Dermis microvascular lymphatic vessel endothelial cell (primary cell): ENCODE results near the gene AEBP1. TPM values are rescaled to one million over a fixed set of nuclear protein-coding genes. Genes with fewer than 3 reads are reported as not detected.
"Not testable (repeated sequence)": the region's sequence is repeated elsewhere in the genome, so short reads cannot be mapped to it uniquely, and the experiment has no call there.

ENCODE experiments used
- DNase-seq, 2 donors: peaks; one replicate each; pipeline versions ENCODE4 v3.0.0 to v3.0.0-alpha.2; 2010; ENCODE audit warnings: low read depth in 2 of 2
- total RNA-seq: library from RNA; depleted of rRNA; stranded (reverse); fragments of >200 nt; gene quantifications from 2 replicates; pipeline ENCODE4 v1.2.1, GENCODE V29; 2014

Gene AEBP1
- total RNA-seq, 1 donor from 2014 or later, result 9.1 TPM

DNA sequence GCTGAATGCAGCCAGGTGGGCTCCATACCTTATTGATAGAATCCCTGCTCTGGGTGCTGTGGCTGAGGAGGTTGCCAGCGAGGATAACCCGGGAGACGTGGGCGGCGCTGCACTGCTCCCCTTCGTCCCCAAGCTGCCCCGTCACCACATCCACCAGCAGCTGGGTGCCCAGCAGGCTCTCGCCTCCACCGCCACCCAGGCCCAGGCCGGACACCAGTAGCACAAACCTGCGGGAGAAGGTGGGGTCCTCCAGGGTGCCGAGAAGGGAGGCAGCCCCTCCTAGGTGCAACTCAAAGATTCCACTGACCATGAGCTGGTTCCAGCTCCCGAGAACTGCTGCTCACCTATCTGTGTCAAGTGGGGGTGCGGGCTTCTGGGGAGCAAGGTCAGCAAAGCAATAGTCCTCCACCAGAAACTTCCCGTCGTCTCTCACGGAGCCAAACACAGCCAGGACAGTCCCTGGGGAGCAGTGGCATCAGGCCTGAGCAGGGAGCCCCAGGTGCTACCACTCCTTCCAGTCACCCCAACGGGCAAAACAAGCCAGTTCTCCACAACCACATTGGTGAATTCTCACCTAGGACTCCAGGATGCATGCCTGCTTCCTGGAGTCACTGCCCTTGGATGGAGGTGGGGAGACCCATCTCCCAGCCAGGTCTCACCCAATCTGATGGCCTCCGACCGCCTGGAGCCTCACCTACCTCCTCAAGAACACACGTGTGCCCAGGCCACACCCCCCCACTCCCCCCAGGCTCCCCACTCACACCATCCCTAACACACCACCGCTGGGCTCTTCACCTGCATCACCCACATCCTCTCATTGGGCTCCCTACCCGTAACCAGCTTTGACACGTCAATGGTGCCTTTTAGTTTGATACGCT, 12.9 kb downstream of the AEBP1 start:
- no peak for DNase-seq

GRCh38 chr7:44117801-44118429, 13.8 kb downstream of the AEBP1 start:
- DNase-seq, result no peak

- no peak for DNase-seq
Measured at GRCh38 chr7:44119829-44120380, 15.8 kb downstream of the AEBP1 start.

GRCh38 chr7:44120395-44120794, 16.2 kb downstream of the AEBP1 start:
- no peak for DNase-seq

GRCh38 chr7:44121761-44122420, 17.7 kb downstream of the AEBP1 start:
- no peak for DNase-seq

GRCh38 chr7:44122529-44122928, 18.4 kb downstream of the AEBP1 start:
- DNase-seq, result no peak

DNA sequence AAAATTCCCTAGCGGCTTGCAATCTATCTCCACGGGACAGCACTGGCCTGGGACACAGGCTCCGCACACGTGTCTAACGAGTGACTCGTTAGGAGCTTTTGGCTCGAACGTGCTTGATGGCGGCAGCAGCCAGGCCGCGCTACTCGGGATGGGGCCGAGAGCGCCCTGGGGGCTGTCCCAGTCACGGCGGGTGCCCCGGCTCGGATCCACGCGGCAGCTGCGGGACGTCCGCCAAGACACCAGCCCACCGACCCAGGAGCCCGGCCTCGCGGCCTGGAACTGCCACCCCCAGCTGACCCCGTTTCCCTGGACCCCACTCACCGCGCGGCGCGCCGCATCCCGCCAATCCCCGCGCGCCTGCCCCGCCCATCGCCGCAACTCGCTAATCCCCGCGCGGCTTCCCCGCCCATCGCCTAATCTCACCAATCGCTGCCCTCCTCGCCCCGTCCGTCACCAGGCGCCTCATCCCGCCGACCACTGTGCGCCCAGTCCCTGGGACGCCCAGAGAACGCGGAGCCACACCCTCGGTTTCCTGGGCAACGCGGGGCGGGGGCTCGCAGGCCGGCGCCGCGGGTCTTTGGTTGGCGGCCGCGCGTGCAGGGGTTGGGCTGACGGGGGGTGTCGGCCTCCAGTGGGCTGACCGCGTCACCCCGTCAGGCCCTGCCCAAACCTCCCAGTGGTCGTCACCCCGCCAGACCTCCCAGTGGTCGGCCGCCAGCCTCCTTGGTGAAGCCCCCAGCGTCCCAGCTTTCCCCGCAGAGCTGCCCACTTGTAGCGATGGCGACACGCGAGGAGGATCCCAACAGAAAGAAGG, 19.3 kb downstream of the AEBP1 start, which contains the start of gene POLD2:
POLD2 (minus strand) TSS at position 359 of the 814 bp plus-strand sequence. CDS start 1,495 bp downstream, outside the sequence.
- DNase-seq, result peak; percentile 88 to 98

DNA sequence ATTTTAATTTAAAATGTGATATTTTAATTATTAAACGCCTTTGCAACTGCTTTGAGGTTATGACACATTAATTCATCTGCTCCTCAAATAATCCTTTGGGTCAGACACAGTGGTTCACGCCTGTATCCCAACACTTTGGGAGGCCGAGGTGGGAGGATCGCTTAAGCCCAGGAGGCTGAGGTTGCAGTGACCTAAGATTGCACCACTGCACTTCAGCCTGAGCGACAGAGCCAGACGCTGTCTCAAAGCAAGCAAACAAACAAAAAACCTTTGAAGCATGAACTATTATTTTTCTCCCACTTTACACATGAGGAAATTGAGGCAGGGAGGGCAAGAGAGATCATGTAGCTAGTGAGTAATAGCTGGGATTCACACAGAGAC, 20.7 kb downstream of the AEBP1 start:
- DNase-seq, result no peak

DNA sequence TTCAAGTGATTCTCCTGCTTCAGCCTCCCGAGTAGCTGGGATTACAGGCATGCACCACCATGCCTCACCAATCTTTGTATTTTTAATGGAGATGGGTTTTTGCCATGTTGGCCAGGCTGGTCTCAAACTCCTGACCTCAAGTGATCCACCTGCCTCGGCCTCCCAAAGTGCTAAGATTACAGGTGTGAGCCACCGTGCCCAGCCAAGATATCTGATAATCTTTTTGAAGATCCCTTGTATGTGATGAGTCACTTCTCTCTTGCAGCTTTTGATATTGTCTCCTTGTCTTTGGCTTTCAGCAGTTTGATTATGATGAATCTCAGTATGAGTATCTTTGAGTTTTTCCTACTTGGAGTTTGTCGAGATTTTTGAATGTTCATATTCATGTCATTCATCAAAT, 22.4 kb downstream of the AEBP1 start:
- not testable (repeated sequence) for DNase-seq

DNA sequence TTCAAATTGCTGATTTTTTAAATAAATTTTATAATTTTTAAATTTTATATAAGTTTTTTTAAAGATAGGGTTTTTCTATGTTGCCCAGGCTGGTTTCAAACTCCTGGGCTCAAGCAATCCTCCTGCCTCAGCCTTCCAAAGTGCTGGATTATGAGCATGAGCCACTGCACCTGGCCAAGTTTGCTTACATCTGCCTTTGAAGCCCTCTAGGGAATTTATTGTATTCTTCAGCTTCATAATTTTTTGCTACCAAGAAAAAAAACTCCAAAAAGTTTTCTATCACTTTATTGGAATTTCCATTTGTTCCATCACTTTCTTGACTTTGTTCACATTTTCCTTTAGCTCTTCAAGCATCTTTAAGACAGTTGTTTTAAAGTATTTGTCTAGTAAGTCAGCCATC, 23.0 kb downstream of the AEBP1 start:
- DNase-seq, result no peak

- no peak for DNase-seq
Measured at GRCh38 chr7:44128721-44129582, 24.8 kb downstream of the AEBP1 start.

GRCh38 chr7:44131173-44132029, 27.3 kb downstream of the AEBP1 start:
- DNase-seq, result no peak

DNA sequence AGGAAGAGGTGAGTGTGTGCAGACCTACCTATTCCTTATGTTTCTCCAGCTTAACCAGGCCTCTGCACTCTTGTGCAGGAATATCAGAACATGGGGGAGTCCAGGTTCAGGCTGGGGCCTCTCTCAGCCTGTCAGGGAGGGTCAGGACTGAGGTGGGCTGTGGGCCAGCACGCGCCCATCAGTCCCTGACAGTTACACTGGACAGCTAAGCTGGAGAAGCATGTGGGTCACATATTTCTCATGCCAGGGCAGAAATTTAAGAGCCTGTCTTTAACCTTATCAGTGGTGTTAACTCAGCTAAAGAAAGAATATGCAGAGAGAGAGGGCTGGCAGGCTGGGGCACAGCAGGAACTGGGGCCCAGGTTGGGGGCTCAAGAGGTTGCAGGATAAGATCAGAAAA, 27.9 kb downstream of the AEBP1 start:
- no peak for DNase-seq

GRCh38 chr7:44133295-44133694, 29.1 kb downstream of the AEBP1 start:
- DNase-seq, result no peak

DNA sequence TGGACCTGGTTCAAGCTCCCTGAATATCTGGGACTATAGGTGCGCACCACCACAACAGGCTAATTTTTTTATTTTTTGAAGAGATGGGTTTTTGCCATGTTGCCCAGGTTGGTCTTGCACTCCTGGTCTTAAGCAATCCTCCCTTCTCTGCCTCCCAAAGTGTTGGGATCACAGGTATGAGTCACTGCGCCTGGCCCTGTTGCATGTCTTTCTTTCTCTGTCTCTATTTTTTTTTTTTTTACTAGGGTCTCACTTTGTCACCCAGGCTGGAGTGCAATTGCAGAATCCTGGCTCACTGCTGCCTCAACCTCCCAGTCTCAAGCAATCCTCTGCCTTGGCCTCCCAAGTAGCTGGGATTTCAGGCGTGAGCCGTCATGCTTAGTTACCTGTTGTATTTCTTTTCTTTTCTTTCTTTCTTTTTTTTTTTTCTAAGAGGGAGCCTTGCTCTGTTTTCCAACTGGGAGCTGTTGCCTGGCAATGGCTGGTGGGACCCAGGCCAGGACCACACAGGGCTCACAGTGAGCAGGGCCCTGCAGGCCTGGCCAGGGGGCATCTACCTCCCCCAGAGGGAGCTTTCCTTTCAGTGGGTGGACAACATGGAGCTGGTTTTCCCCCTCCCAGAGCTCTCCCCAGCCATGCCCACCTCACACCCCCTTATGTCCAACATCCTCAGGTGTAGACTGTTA, 30.9 kb downstream of the AEBP1 start:
- no peak for DNase-seq

DNA sequence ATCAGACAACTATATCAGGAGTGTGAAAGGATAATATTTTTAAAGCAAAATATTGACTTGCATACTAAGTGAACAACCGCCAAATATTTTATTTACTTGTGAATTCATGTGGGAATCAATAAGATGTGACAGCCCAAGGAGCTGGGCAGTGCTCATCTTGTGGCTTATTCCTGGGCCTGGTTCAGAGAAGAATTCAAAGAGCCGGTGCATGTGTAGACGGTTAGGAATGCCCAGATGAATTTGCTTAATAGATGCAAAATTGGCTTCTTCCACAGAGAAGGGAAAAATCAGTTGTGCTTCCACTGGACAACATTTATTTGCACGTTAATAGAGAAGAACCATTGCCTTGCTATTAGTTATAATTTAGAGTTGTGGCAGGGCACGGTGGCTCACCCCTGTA, 32.6 kb downstream of the AEBP1 start:
- DNase-seq, result no peak

DNA sequence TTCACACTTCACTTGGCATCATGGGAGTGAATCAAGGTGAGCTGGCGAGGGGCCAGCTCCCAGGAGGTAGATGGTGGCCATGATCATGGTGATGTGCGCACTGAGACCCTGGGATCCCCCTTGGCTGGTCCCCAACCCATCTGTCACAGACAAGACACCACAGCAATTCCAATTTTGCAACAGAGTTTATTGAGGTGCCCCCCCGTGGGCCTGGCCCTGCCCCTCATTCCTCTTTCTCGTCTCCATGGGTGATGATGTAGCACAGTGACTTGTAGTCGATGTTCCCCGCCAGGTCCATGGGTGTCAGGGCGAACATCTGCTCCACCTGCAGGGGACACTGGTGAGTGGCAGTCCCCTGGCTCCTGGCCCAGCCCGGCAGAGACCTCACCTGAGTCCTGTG, 34.6 kb downstream of the AEBP1 start:
- DNase-seq, result no peak

- DNase-seq, result no peak
Measured at GRCh38 chr7:44139311-44140010, 35.3 kb downstream of the AEBP1 start.
